HEK293 (cell line): ENCODE data around the gene MLLT6.

ENCODE experiments used
- CTCF ChIA-PET: fragments of 350-600 bp; formaldehyde crosslinking; extraction: SDS; loops from one replicate; lab custom pipeline; 2021; ENCODE audit warnings: antibody characterized with exemption; lab: Yijun Ruan, JAX
- POLR2A ChIA-PET: fragments of 300-600 bp; formaldehyde crosslinking; extraction: SDS; loops from one replicate; lab custom pipeline; 2020; ENCODE audit warnings: antibody characterized with exemption, inconsistent platforms; lab: Yijun Ruan, JAX
- H3K27ac ChIP-seq: fragments of 200-500 bp; sonication (Bioruptor generic); 2 replicates; pipeline ENCODE4 v1.5.1; 2014; ENCODE audit warnings: low read depth, low read length, control low read depth, inconsistent platforms; ENCODE audit errors: extremely low read depth
- H3K36me3 ChIP-seq, 2 experiments: fragments of 200-500 bp in 1 of 2; sonication (Bioruptor generic) in 1 of 2; 1 replicate in 1 of 2; 2 replicates in 1 of 2; pipeline ENCODE4 v1.5.1; 2014 to 2017; ENCODE audit warnings: inconsistent platforms in 2 of 2, low read length in 2 of 2; ENCODE audit not compliant: control insufficient read depth in 2 of 2, insufficient read depth in 1 of 2
- H3K4me1 ChIP-seq: fragments of 200-500 bp; sonication (Bioruptor generic); 2 replicates; pipeline ENCODE4 v1.5.1; 2014; ENCODE audit warnings: mild to moderate bottlenecking, low read length, inconsistent platforms; ENCODE audit not compliant: control insufficient read depth, insufficient read depth
- H3K4me3 ChIP-seq: 2 replicates; pipeline ENCODE4 v1.5.1; 2011; ENCODE audit warnings: low read depth, mild to moderate bottlenecking, control low read depth, low read length, moderate library complexity
- H3K9me3 ChIP-seq: fragments of 200-500 bp; sonication (Bioruptor generic); 2 replicates; pipeline ENCODE4 v1.5.1; 2014; ENCODE audit warnings: low read depth, low read length, inconsistent platforms; ENCODE audit not compliant: control insufficient read depth, insufficient read depth
- INSM2 ChIP-seq: fragments of 450-650 bp; formaldehyde crosslinking; IDR thresholded peaks from 2 replicates; pipeline ENCODE4 v1.5.1; 2016; ENCODE audit warnings: missing biosample characterization, missing genetic modification characterization
- KLF17 ChIP-seq: fragments of 450-650 bp; formaldehyde crosslinking; IDR thresholded peaks from 2 replicates; pipeline ENCODE4 v1.5.1; 2016; ENCODE audit warnings: missing biosample characterization, missing genetic modification characterization
- KLF7 ChIP-seq: fragments of 450-650 bp; formaldehyde crosslinking; IDR thresholded peaks from 2 replicates; pipeline ENCODE4 v1.5.1; 2016; ENCODE audit warnings: missing biosample characterization, missing genetic modification characterization, borderline replicate concordance
- REST ChIP-seq: fragments of 450-650 bp; formaldehyde crosslinking; IDR thresholded peaks from 2 replicates; pipeline ENCODE4 v1.5.1; 2016; ENCODE audit warnings: missing biosample characterization, missing genetic modification characterization
- SETDB1 ChIP-seq: IDR thresholded peaks from one replicate; pipeline ENCODE4 v1.6.1; 2017; ENCODE audit warnings: mild to moderate bottlenecking, low read length, moderate library complexity, mixed read lengths; ENCODE audit not compliant: insufficient read length
- SP7 ChIP-seq: fragments of 450-650 bp; formaldehyde crosslinking; IDR thresholded peaks from 2 replicates; pipeline ENCODE4 v1.5.1; 2016; ENCODE audit warnings: missing biosample characterization, missing genetic modification characterization
- TRIM28 ChIP-seq: IDR thresholded peaks from 2 replicates; pipeline ENCODE4 v1.6.1; 2011; ENCODE audit warnings: low read length, control low read depth, borderline replicate concordance
- ZBTB8A ChIP-seq: fragments of 450-650 bp; formaldehyde crosslinking; IDR thresholded peaks from 2 replicates; pipeline ENCODE4 v1.5.1; 2016; ENCODE audit warnings: missing biosample characterization, missing genetic modification characterization
- ZNF292 ChIP-seq: fragments of 450-650 bp; formaldehyde crosslinking; IDR thresholded peaks from 2 replicates; pipeline ENCODE4 v1.5.1; 2016; ENCODE audit warnings: low read depth, missing biosample characterization, missing genetic modification characterization, borderline replicate concordance
- ZNF362 ChIP-seq: fragments of 450-650 bp; formaldehyde crosslinking; IDR thresholded peaks from 2 replicates; pipeline ENCODE4 v1.5.1; 2016; ENCODE audit warnings: missing biosample characterization, missing genetic modification characterization
- ZNF426 ChIP-seq: fragments of 450-650 bp; formaldehyde crosslinking; IDR thresholded peaks from 2 replicates; pipeline ENCODE4 v1.5.1; 2017; ENCODE audit warnings: missing biosample characterization, missing genetic modification characterization, mild to moderate bottlenecking, inconsistent platforms, moderate library complexity
- ZNF518A ChIP-seq: fragments of 450-650 bp; formaldehyde crosslinking; conservative IDR thresholded peaks from 2 replicates; pipeline ENCODE4 v1.5.1; 2016; ENCODE audit warnings: low read depth, missing biosample characterization, missing genetic modification characterization
- ZNF768 ChIP-seq: fragments of 450-650 bp; formaldehyde crosslinking; IDR thresholded peaks from 2 replicates; pipeline ENCODE4 v1.5.1; 2018; ENCODE audit warnings: missing biosample characterization, mild to moderate bottlenecking, missing genetic modification characterization
- ZNF785 ChIP-seq: fragments of 450-650 bp; formaldehyde crosslinking; IDR thresholded peaks from 2 replicates; pipeline ENCODE4 v1.5.1; 2016; ENCODE audit warnings: missing biosample characterization, missing genetic modification characterization
- ZSCAN5A ChIP-seq: fragments of 450-650 bp; formaldehyde crosslinking; IDR thresholded peaks from 2 replicates; pipeline ENCODE4 v1.5.1; 2016; ENCODE audit warnings: missing biosample characterization, missing genetic modification characterization
- TF ChIP-seq, protein P1 (sequence below): fragments of 450-650 bp; formaldehyde crosslinking; IDR thresholded peaks from 2 replicates; pipeline ENCODE4 v1.5.0; 2017; ENCODE audit warnings: missing biosample characterization, missing genetic modification characterization, borderline replicate concordance
- TF ChIP-seq, protein P2 (sequence below): IDR thresholded peaks from 2 replicates; pipeline ENCODE4 v1.6.1; 2011; ENCODE audit warnings: mild to moderate bottlenecking, low read depth, low read length, borderline replicate concordance

Gene MLLT6

DNA sequence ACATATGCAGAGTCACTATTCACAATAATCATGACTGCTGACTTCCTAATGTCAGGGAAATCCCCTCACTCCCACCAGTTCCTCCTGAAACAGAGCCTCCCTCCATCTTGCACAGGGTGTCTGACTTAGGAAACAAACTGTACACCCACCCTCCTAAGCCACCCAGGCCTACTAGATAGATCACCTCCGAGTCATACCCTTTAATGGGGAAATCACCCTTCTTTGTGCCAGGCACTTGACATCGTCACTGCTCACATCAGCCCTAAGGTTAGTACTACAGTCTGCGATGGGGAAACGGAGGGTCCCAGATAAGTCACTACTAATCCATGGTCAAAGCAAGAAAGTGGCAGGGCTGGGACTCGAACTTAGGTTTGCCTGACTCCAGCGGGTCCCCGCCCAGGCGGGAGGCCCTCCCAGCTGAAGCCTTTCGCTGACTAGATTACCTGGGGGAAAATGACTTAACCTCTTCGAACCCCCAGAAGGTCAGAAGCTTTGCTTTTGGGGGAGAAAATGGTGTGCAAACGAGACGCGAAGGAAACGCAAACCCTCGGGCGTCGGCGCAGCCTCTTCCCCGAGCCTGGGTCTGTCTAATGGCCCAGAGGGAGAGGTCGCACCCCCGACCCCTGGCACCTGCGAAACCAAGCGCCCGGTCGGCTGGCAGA, 3.4 kb upstream of the MLLT6 start:
- peak overlapping the region; percentile 76; the same call in 1 of the 2 replicates for H3K27ac ChIP-seq
- POLR2A ChIA-PET: interaction anchor here (0.8 to 1.9 kb wide), 4 partner anchors 11 to 34 kb away, joined by 3 to 5 read pairs (median 4); no protein-coding TSS in a partner anchor
- CTCF ChIA-PET: interaction anchor here (0.8 to 1.1 kb wide), 2 partner anchors 29 to 352 kb away, joined by 3 to 4 read pairs; partner anchors contain the start of gene CISD3
- TF ChIP-seq ZNF362 (tag by site-specific recombination) (no peak), ZBTB8A (no peak; the same call in 1 of the 2 replicates), SETDB1 (no peak), ZNF426 (tag by site-specific recombination) (no peak), KLF7 (tag by site-specific recombination) (peak; percentile 52; the same call in 1 of the 2 replicates), ZNF785 (no peak), KLF17 (tag by site-specific recombination) (no peak; the same call in 1 of the 2 replicates), ZNF768 (tag by site-specific recombination) (no peak), INSM2 (tag by site-specific recombination) (no peak), ZSCAN5A (tag by site-specific recombination) (no peak), TRIM28 (no peak), ZNF292 (tag by site-specific recombination) (no peak), ZNF518A (tag by site-specific recombination) (no peak), REST (tag by site-specific recombination) (no peak), SP7 (peak; percentile 41; the same call in 1 of the 2 replicates)
- TF ChIP-seq, protein P1, sequence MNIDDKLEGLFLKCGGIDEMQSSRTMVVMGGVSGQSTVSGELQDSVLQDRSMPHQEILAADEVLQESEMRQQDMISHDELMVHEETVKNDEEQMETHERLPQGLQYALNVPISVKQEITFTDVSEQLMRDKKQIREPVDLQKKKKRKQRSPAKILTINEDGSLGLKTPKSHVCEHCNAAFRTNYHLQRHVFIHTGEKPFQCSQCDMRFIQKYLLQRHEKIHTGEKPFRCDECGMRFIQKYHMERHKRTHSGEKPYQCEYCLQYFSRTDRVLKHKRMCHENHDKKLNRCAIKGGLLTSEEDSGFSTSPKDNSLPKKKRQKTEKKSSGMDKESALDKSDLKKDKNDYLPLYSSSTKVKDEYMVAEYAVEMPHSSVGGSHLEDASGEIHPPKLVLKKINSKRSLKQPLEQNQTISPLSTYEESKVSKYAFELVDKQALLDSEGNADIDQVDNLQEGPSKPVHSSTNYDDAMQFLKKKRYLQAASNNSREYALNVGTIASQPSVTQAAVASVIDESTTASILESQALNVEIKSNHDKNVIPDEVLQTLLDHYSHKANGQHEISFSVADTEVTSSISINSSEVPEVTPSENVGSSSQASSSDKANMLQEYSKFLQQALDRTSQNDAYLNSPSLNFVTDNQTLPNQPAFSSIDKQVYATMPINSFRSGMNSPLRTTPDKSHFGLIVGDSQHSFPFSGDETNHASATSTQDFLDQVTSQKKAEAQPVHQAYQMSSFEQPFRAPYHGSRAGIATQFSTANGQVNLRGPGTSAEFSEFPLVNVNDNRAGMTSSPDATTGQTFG (tag by site-specific recombination): no peak
- TF ChIP-seq, protein P2, sequence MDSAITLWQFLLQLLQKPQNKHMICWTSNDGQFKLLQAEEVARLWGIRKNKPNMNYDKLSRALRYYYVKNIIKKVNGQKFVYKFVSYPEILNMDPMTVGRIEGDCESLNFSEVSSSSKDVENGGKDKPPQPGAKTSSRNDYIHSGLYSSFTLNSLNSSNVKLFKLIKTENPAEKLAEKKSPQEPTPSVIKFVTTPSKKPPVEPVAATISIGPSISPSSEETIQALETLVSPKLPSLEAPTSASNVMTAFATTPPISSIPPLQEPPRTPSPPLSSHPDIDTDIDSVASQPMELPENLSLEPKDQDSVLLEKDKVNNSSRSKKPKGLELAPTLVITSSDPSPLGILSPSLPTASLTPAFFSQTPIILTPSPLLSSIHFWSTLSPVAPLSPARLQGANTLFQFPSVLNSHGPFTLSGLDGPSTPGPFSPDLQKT: no peak

More for the DNA sequence above, 3.4 kb upstream of the MLLT6 start:
- Histone ChIP-seq H3K36me3 (no peaks in the 10 kb centered on the region), H3K4me3 (peak overlapping the region; percentile 43), H3K4me1 (peaks cover 6% of the 10 kb centered on the region; the same call in 1 of the 2 replicates), H3K9me3 (no peaks in the 10 kb centered on the region)
